ENCODE data around the gene SYK.

Gene SYK

GRCh38 chr9:90927496-90927895 lies 125.9 kb downstream of the SYK start:
- no peaks in the 10 kb centered on the region for H3K27me3 Mint-ChIP-seq
- H3K36me3 Mint-ChIP-seq: no peaks in the 10 kb centered on the region
- peaks cover 12% of the 10 kb centered on the region for H3K4me1 Mint-ChIP-seq
- H3K4me3 Mint-ChIP-seq: no peak overlapping the region
- H3K9me3 Mint-ChIP-seq: no peaks in the 10 kb centered on the region
- DNase-seq (ENCODE audit: low spot score in 2 of 2) (no peak), ATAC-seq (ENCODE audit: low read depth) (no peak)
- H3K27ac Mint-ChIP-seq: no peak overlapping the region

GRCh38 chr9:90929626-90930025 lies 128.0 kb downstream of the SYK start:
- Mint-ChIP-seq H3K27me3 (peaks cover 3% of the 10 kb centered on the region), H3K4me1 (peaks cover 1% of the 10 kb centered on the region)
- no peak for ATAC-seq (ENCODE audit: low read depth)

GRCh38 chr9:90933468-90933867 lies 131.8 kb downstream of the SYK start:
- H3K4me3 Mint-ChIP-seq: no peak overlapping the region
- no peak overlapping the region for H3K27ac Mint-ChIP-seq
- DNase-seq (ENCODE audit: low spot score in 2 of 2) (no peak), ATAC-seq (ENCODE audit: low read depth) (no peak)
- no peaks in the 10 kb centered on the region for H3K9me3 Mint-ChIP-seq
- H3K36me3 Mint-ChIP-seq: peaks cover 4% of the 10 kb centered on the region
- H3K27me3 Mint-ChIP-seq: peaks cover 16% of the 10 kb centered on the region
- no peaks in the 10 kb centered on the region for H3K4me1 Mint-ChIP-seq

More at GRCh38 chr9:90929626-90930025, 128.0 kb downstream of the SYK start:
- no peak overlapping the region for H3K27ac Mint-ChIP-seq
- no peaks in the 10 kb centered on the region for H3K9me3 Mint-ChIP-seq
- no peak overlapping the region for H3K4me3 Mint-ChIP-seq
- no peaks in the 10 kb centered on the region for H3K36me3 Mint-ChIP-seq
- no peak for DNase-seq (ENCODE audit: low spot score in 2 of 2)

GRCh38 chr9:90939351-90939750 lies 137.7 kb downstream of the SYK start:
- H3K9me3 Mint-ChIP-seq: peaks cover 2% of the 10 kb centered on the region
- H3K36me3 Mint-ChIP-seq: peaks cover 4% of the 10 kb centered on the region
- ATAC-seq (ENCODE audit: low read depth) (no peak), DNase-seq (ENCODE audit: low spot score in 2 of 2) (no peak)
- peaks cover 31% of the 10 kb centered on the region for H3K27me3 Mint-ChIP-seq
- H3K27ac Mint-ChIP-seq: no peak overlapping the region
- H3K4me3 Mint-ChIP-seq: no peak overlapping the region
- no peaks in the 10 kb centered on the region for H3K4me1 Mint-ChIP-seq

GRCh38 chr9:90940280-90940679 lies 138.7 kb downstream of the SYK start:
- Mint-ChIP-seq H3K9me3 (peaks cover 2% of the 10 kb centered on the region), H3K27ac (no peak overlapping the region), H3K36me3 (peaks cover 4% of the 10 kb centered on the region), H3K4me1 (no peaks in the 10 kb centered on the region), H3K4me3 (no peak overlapping the region), H3K27me3 (peaks cover 30% of the 10 kb centered on the region)
- no peak for ATAC-seq (ENCODE audit: low read depth)
- no peak for DNase-seq (ENCODE audit: low spot score in 2 of 2)

GRCh38 chr9:90941661-90942060 lies 140.0 kb downstream of the SYK start:
- Mint-ChIP-seq H3K27me3 (peaks cover 35% of the 10 kb centered on the region), H3K27ac (no peak overlapping the region), H3K4me3 (no peak overlapping the region), H3K9me3 (peaks cover 2% of the 10 kb centered on the region), H3K4me1 (no peaks in the 10 kb centered on the region), H3K36me3 (peaks cover 3% of the 10 kb centered on the region)
- ATAC-seq (ENCODE audit: low read depth) (no peak), DNase-seq (ENCODE audit: low spot score in 2 of 2) (no peak)

GRCh38 chr9:90942555-90942954 lies 140.9 kb downstream of the SYK start:
- Mint-ChIP-seq H3K4me1 (no peaks in the 10 kb centered on the region), H3K36me3 (no peaks in the 10 kb centered on the region), H3K4me3 (no peak overlapping the region), H3K27ac (no peak overlapping the region), H3K27me3 (peaks cover 30% of the 10 kb centered on the region), H3K9me3 (peaks cover 2% of the 10 kb centered on the region)
- no peak for DNase-seq (ENCODE audit: low spot score in 2 of 2)
- no peak for ATAC-seq (ENCODE audit: low read depth)

- Mint-ChIP-seq H3K27ac (no peak overlapping the region), H3K4me1 (no peaks in the 10 kb centered on the region), H3K36me3 (no peaks in the 10 kb centered on the region), H3K9me3 (peaks cover 2% of the 10 kb centered on the region), H3K27me3 (peaks cover 28% of the 10 kb centered on the region), H3K4me3 (no peak overlapping the region)
- no peak for DNase-seq (ENCODE audit: low spot score in 2 of 2)
- no peak for ATAC-seq (ENCODE audit: low read depth)
Observed at GRCh38 chr9:90943341-90943740, 141.7 kb downstream of the SYK start.

- no peak for ATAC-seq (ENCODE audit: low read depth)
- Mint-ChIP-seq H3K9me3 (peaks cover 2% of the 10 kb centered on the region), H3K36me3 (no peaks in the 10 kb centered on the region), H3K27me3 (peaks cover 29% of the 10 kb centered on the region), H3K27ac (no peak overlapping the region), H3K4me1 (no peaks in the 10 kb centered on the region), H3K4me3 (no peak overlapping the region)
- DNase-seq (ENCODE audit: low spot score in 2 of 2): no peak
Observed at GRCh38 chr9:90945336-90945735, 143.7 kb downstream of the SYK start.

- H3K36me3 Mint-ChIP-seq: no peaks in the 10 kb centered on the region
- no peak overlapping the region for H3K4me3 Mint-ChIP-seq
- no peak for DNase-seq (ENCODE audit: low spot score in 2 of 2)
- no peaks in the 10 kb centered on the region for H3K9me3 Mint-ChIP-seq
- H3K27ac Mint-ChIP-seq: no peak overlapping the region
- H3K4me1 Mint-ChIP-seq: no peaks in the 10 kb centered on the region
- no peak for ATAC-seq (ENCODE audit: low read depth)
- H3K27me3 Mint-ChIP-seq: peaks cover 22% of the 10 kb centered on the region
Observed at GRCh38 chr9:90946982-90947381, 145.4 kb downstream of the SYK start.
